GM12801 (cell line): ENCODE measurements around the gene ZNF467.

Experiments
- CTCF ChIP-seq: IDR thresholded peaks from one replicate; pipeline ENCODE4 v1.5.1; 2011; ENCODE audit warnings: control low read depth; ENCODE audit not compliant: insufficient read length; ENCODE audit errors: extremely low read depth

The ZNF467 gene

GRCh38 chr7:149720372-149721083 is 52.9 kb downstream of the ZNF467 start:
- TF ChIP-seq CTCF = no peak

- TF ChIP-seq CTCF = no peak
Measured at GRCh38 chr7:149719912-149720335, 53.5 kb downstream of the ZNF467 start.

GRCh38 chr7:149719050-149719899 is 54.1 kb downstream of the ZNF467 start:
- no peak for TF ChIP-seq CTCF

GRCh38 chr7:149718730-149719049 is 54.7 kb downstream of the ZNF467 start:
- no peak for TF ChIP-seq CTCF

GRCh38 chr7:149717481-149717880 is 55.9 kb downstream of the ZNF467 start:
- TF ChIP-seq CTCF = no peak

- no peak for TF ChIP-seq CTCF
Measured at GRCh38 chr7:149716932-149717307, 56.5 kb downstream of the ZNF467 start.

GRCh38 chr7:149716007-149716931 is 57.1 kb downstream of the ZNF467 start:
- no peak for TF ChIP-seq CTCF
